Thyroid gland (tissue), 4 donors: Measurements from ENCODE around the gene PTPRU. TPM values are rescaled to one million over a fixed set of nuclear protein-coding genes. Genes with fewer than 3 reads are reported as not detected.

Source experiments
- DNase-seq, 2 donors: peaks; one replicate each; pipeline ENCODE4 v3.0.0-alpha.2; 2019
- H3K27ac ChIP-seq, 3 donors: fragments of 200-600 bp; sonication (generic); 1 replicate in 2 of 3; 2 replicates in 1 of 3; pipeline ENCODE4 v1.5.1; 2016 to 2019; ENCODE audit warnings: mild to moderate bottlenecking in 1 of 3, moderate library complexity in 1 of 3
- H3K27me3 ChIP-seq: fragments of 200-600 bp; sonication (generic); one replicate; pipeline ENCODE4 v1.5.1; 2019
- H3K36me3 ChIP-seq, 2 donors: fragments of 200-600 bp; sonication (generic); one replicate each; pipeline ENCODE4 v1.5.1; 2016 to 2019
- H3K4me1 ChIP-seq, 2 donors: fragments of 200-600 bp; sonication (generic); one replicate each; pipeline ENCODE4 v1.5.1; 2017 to 2019
- H3K4me3 ChIP-seq, 3 donors: fragments of 200-600 bp; sonication (generic); replicated peaks in 1 of 3; 1 replicate in 2 of 3; 2 replicates in 1 of 3; pipeline ENCODE4 v1.5.1; 2016; ENCODE audit warnings: mild to moderate bottlenecking in 1 of 3
- H3K9me3 ChIP-seq: fragments of 200-600 bp; sonication (generic); one replicate; pipeline ENCODE4 v1.5.1; 2017
- POLR2A ChIP-seq, 2 donors: fragments of 450-650 bp; IDR thresholded peaks; one replicate each; pipeline ENCODE4 v1.6.1; 2017; ENCODE audit warnings: antibody characterized with exemption in 2 of 2, mild to moderate bottlenecking in 2 of 2, moderate library complexity in 1 of 2
- WGBS, 2 donors: methylation state at CpG; one replicate each; pipeline ENCODE4 v1.1.5; 2017; 5-methylcytosine and 5-hydroxymethylcytosine counted together
- intact Hi-C: fragments of 100-400 bp; cut with DNase I; formaldehyde crosslinking; loops from one replicate; pipeline ENCODE4 v1.15.1; 2023
- total RNA-seq, 4 donors: library from RNA; depleted of rRNA; stranded (reverse); fragments of >200 nt; gene quantifications; one replicate each; pipeline ENCODE4 v1.2.3, GENCODE V29; 2016
- TF ChIP-seq, protein P1 (sequence below), 6 experiments: fragments of 200-600 bp in 3 of 6; fragments of 450-650 bp in 3 of 6; sonication (generic) in 3 of 6; IDR thresholded peaks; one replicate each; pipeline ENCODE4 v1.5.1; 2016 to 2019; ENCODE audit warnings: antibody characterized with exemption in 6 of 6, mild to moderate bottlenecking in 2 of 6, inconsistent platforms in 1 of 6, moderate library complexity in 1 of 6

PTPRU gene
- total RNA-seq, 4 donors from 2014 or later, result 12.4 to 30.0 (median 17.9) TPM

DNA sequence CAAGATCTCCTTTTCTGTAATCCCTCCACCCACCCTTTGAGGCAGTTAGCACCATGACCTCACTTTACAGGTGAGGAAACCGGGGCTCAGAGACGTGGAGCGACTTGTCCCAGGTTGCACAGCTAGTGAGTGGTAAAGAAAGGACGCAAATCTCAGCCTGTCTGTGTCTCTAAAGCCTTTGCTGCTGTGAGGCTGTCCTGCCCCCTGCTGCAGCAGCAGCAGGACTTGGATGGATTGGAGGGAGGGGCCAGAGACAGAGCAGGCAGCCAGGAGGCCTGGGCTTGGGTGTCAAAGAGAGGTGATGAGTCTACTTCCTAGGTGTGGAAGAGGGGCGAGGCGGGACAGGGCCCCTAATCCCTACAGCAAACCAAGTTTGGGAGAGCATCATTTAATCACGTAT, 69.6 kb downstream of the PTPRU start:
- Histone ChIP-seq H3K36me3 (no peaks in the 10 kb centered on the region), H3K27me3 (no peaks in the 10 kb centered on the region), H3K4me1 (no peaks in the 10 kb centered on the region), H3K27ac (no peak overlapping the region), H3K4me3 (no peak overlapping the region), H3K9me3 (no peaks in the 10 kb centered on the region)
- DNase-seq, result no peak
- TF ChIP-seq, protein P1, sequence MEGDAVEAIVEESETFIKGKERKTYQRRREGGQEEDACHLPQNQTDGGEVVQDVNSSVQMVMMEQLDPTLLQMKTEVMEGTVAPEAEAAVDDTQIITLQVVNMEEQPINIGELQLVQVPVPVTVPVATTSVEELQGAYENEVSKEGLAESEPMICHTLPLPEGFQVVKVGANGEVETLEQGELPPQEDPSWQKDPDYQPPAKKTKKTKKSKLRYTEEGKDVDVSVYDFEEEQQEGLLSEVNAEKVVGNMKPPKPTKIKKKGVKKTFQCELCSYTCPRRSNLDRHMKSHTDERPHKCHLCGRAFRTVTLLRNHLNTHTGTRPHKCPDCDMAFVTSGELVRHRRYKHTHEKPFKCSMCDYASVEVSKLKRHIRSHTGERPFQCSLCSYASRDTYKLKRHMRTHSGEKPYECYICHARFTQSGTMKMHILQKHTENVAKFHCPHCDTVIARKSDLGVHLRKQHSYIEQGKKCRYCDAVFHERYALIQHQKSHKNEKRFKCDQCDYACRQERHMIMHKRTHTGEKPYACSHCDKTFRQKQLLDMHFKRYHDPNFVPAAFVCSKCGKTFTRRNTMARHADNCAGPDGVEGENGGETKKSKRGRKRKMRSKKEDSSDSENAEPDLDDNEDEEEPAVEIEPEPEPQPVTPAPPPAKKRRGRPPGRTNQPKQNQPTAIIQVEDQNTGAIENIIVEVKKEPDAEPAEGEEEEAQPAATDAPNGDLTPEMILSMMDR (IDR thresholded peaks at IDR 0.05), result no peak
- no peak for TF ChIP-seq POLR2A (IDR thresholded peaks at IDR 0.05)
- intact Hi-C loops, result no loop called here
- WGBS, 2 donors, result 86 to 96% methylated on average over 7 of the region's 7 CpGs

DNA sequence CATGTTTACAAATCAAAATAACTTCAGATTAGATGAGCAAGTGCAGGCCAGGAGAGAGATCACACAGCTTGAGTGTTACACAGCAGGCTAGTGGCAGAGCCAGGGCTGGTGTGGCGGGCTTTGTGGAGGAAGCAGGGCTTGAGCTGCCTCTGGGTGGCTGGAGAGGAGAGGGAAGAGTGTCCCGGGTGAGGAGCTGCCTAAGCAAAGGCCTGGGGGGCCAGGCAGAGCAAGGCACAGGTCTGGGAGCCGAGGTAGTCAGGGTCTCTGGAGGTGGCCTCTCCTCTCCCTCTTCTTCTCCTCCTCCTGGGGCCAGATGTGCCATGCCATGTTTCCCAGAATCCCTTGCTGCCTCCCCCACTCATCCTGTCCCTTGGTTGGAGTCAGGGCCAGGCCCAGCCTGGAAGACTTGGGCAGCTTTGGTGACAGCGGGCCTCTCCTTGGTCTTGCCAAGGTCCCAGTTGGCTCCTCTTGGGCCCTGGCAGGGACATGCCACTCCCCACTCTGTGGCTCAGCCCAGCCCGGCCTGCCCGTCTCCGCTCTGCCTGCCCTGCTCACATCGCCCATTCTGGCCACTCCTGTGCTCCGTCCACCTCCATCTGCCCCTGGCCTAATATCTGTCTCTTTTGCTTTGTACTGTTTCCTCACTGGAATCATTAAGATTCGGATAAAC, 70.3 kb downstream of the PTPRU start:
- TF ChIP-seq, protein P1 (IDR thresholded peaks at IDR 0.05), result no peak
- no peak for TF ChIP-seq POLR2A (IDR thresholded peaks at IDR 0.05)
- no peaks in the 10 kb centered on the region for H3K36me3 ChIP-seq

DNA sequence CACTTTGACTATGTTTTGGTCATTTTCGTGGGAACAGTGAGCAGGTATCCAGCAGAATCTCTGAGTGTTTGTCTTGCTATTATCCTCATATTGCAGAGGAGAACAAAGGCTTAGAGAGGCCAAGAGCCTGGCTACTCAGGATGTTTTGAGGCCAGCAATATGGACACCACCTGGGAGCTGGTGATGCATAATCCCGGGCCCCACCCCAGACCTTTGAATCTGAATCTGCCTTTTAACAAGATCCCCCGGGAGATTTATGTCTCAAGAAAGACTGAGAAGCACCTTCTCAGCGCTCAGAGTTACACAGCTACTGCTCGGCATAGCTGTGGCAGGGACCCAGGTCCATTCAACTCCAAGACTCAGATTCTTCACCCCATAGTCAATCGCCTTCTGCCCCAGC, 72.8 kb downstream of the PTPRU start:
- Histone ChIP-seq H3K4me3 (no peak overlapping the region), H3K36me3 (peaks cover 0 to 11% of the 10 kb centered on the region in 2 donors), H3K9me3 (no peaks in the 10 kb centered on the region), H3K27me3 (no peaks in the 10 kb centered on the region), H3K27ac (no peak overlapping the region), H3K4me1 (no peaks in the 10 kb centered on the region)
- no peak for TF ChIP-seq POLR2A (IDR thresholded peaks at IDR 0.05)
- TF ChIP-seq, protein P1 (IDR thresholded peaks at IDR 0.05), result no peak
- intact Hi-C loops, result no loop called here
- WGBS, 2 donors, result 85 to 88% methylated on average over 6 of the region's 6 CpGs
- DNase-seq, result no peak

More for the DNA sequence above, 70.3 kb downstream of the PTPRU start:
- WGBS, 2 donors, result 91 to 94% methylated on average over 10 of the region's 10 CpGs
- intact Hi-C loops, result no loop called here
- Histone ChIP-seq H3K9me3 (no peaks in the 10 kb centered on the region), H3K4me3 (no peak overlapping the region), H3K27me3 (no peaks in the 10 kb centered on the region), H3K27ac (no peak overlapping the region), H3K4me1 (no peaks in the 10 kb centered on the region)
- DNase-seq, result no peak

DNA sequence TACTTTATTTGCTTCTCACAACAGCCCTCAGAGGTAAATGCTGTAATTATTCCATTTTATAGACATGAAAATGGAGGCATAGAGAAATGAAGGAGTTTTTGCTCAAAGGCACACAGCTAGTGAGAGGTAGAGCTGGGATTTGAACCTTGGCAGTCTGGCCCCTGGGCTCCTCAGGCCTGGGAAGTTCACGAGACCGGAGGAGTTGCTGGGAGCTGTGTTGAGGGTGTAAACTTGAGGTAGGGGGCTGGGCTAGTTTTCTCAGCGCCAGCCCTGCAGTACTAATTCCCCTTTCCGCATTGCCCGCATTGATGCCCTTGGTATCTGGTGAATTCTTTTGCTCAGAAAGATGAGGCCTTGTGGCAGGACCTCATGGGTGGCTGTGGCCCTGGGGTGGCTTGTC, 73.3 kb downstream of the PTPRU start:
- H3K36me3 ChIP-seq, result peaks cover 0 to 11% of the 10 kb centered on the region in 2 donors
- intact Hi-C loops, result no loop called here
- no peaks in the 10 kb centered on the region for H3K27me3 ChIP-seq
- TF ChIP-seq, protein P1 (IDR thresholded peaks at IDR 0.05), result no peak
- no peak for TF ChIP-seq POLR2A (IDR thresholded peaks at IDR 0.05)
- WGBS, 2 donors, result 88 to 94% methylated on average over 5 of the region's 5 CpGs
- H3K27ac ChIP-seq, result no peak overlapping the region
- H3K9me3 ChIP-seq, result no peaks in the 10 kb centered on the region
- no peak overlapping the region for H3K4me3 ChIP-seq
- DNase-seq, result no peak
- H3K4me1 ChIP-seq, result no peaks in the 10 kb centered on the region

DNA sequence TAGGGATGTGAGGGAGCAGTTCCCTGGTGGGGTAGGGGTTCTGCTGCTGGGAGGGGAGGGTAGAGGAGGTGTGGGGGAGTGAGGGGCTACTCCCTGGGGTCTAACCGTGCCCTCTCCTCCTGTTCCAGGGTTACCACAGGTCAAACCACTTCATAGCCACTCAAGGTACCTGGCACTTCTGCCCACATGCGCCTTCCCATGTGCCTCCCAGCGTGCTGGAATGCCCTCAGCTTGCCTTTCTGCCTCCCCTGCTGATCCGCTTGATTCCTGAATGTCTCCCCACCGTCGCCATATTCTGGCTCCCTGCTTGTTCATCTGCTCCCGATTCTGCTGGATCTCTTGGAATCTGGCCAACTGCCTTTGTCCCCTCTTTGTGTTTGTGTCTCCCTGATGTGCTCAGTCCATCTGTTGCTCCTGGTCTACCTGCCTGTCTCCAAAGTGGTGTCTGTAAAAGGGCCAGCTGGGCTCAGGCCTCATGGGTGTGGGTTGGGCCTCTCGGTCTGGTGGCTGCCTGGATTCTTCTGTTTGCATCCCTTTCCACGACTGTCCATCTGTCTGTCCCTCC, 74.4 kb downstream of the PTPRU start:
- peaks cover 0 to 11% of the 10 kb centered on the region in 2 donors for H3K36me3 ChIP-seq
- no peaks in the 10 kb centered on the region for H3K9me3 ChIP-seq
- TF ChIP-seq, protein P1 (IDR thresholded peaks at IDR 0.05), result no peak
- TF ChIP-seq POLR2A (IDR thresholded peaks at IDR 0.05), result no peak
- 84 to 91% methylated on average over 9 of the region's 9 CpGs for WGBS, 2 donors
- H3K27me3 ChIP-seq, result no peaks in the 10 kb centered on the region
- no peak overlapping the region for H3K4me3 ChIP-seq
- intact Hi-C loops, result no loop called here
- no peak for DNase-seq
- H3K27ac ChIP-seq, result no peak overlapping the region
- no peaks in the 10 kb centered on the region for H3K4me1 ChIP-seq
